CD4-positive, alpha-beta T cell treated with Interleukin-10 for 1 hour (primary cell): ENCODE measurements around the gene GCLC.
"Not testable (repeated sequence)": the region's sequence is repeated elsewhere in the genome, so short reads cannot be mapped to it uniquely, and the experiment has no call there.

Experiments used
- DNase-seq: peaks from one replicate; pipeline ENCODE4 v3.0.0-alpha.2; 2020

Gene GCLC

GRCh38 chr6:53487080-53487479 is 57.8 kb downstream of the GCLC start:
- DNase-seq, result no peak

GRCh38 chr6:53486679-53487078 is 58.2 kb downstream of the GCLC start:
- DNase-seq, result no peak

- DNase-seq, result peak; percentile 76
These were observed 60.2 kb downstream of the GCLC start for GRCh38 chr6:53484476-53485280.

GRCh38 chr6:53483423-53484353 is 61.2 kb downstream of the GCLC start:
- DNase-seq, result no peak

GRCh38 chr6:53481323-53481722 is 63.6 kb downstream of the GCLC start:
- no peak for DNase-seq

- not testable (repeated sequence) for DNase-seq
These were observed 64.1 kb downstream of the GCLC start for GRCh38 chr6:53480774-53481173.

- no peak for DNase-seq
These were observed 65.0 kb downstream of the GCLC start for GRCh38 chr6:53479871-53480270.

GRCh38 chr6:53476964-53477363 is 67.9 kb downstream of the GCLC start:
- DNase-seq, result no peak

GRCh38 chr6:53474010-53474409 is 70.9 kb downstream of the GCLC start:
- no peak for DNase-seq

GRCh38 chr6:53469163-53469562 is 75.7 kb downstream of the GCLC start:
- DNase-seq, result no peak

- DNase-seq, result no peak
These were observed 78.6 kb downstream of the GCLC start for GRCh38 chr6:53466257-53466656.

GRCh38 chr6:53465732-53466131 is 79.2 kb downstream of the GCLC start:
- no peak for DNase-seq

GRCh38 chr6:53464927-53465460 is 79.9 kb downstream of the GCLC start:
- DNase-seq, result no peak

- no peak for DNase-seq
These were observed 80.4 kb downstream of the GCLC start for GRCh38 chr6:53464483-53464882.

- DNase-seq, result no peak
These were observed 83.2 kb downstream of the GCLC start for GRCh38 chr6:53461696-53462095.

- DNase-seq, result no peak
These were observed 83.8 kb downstream of the GCLC start for GRCh38 chr6:53461041-53461656.

GRCh38 chr6:53458105-53458866 is 86.6 kb downstream of the GCLC start:
- DNase-seq, result no peak

- DNase-seq, result no peak
These were observed 88.1 kb downstream of the GCLC start for GRCh38 chr6:53456809-53457208.

- DNase-seq, result no peak
These were observed 89.2 kb downstream of the GCLC start for GRCh38 chr6:53455678-53456077.

- DNase-seq, result no peak
These were observed 93.7 kb downstream of the GCLC start for GRCh38 chr6:53451165-53451564.

- DNase-seq, result no peak
These were observed 97.0 kb downstream of the GCLC start for GRCh38 chr6:53447865-53448264.
